ENCODE results near the gene RUVBL2.

Gene RUVBL2

GRCh38 chr19:49017666-49018351, 24.1 kb downstream of the RUVBL2 start (continued):
- TF ChIP-seq ZNF366 (tag by site-specific recombination; conservative IDR thresholded peaks at IDR 0.05) (no peak), ZNF426 (tag by site-specific recombination; IDR thresholded peaks at IDR 0.05) (no peak), ZNF629 (tag by site-specific recombination; IDR thresholded peaks at IDR 0.05) (no peak), ZNF398 (tag by site-specific recombination; IDR thresholded peaks at IDR 0.05) (no peak; the same call in 1 of the 2 replicates), MYNN (tag by site-specific recombination; IDR thresholded peaks at IDR 0.05; ENCODE audit: borderline replicate concordance) (no peak), SP7 (tag by site-specific recombination; IDR thresholded peaks at IDR 0.05) (peak; percentile 26; the same call in 1 of the 2 replicates), ZNF311 (tag by site-specific recombination; IDR thresholded peaks at IDR 0.05; ENCODE audit: borderline replicate concordance) (no peak), ZBTB7A (tag by site-specific recombination; IDR thresholded peaks at IDR 0.05; ENCODE audit: low read depth) (no peak), ZFP37 (tag by site-specific recombination; IDR thresholded peaks at IDR 0.05) (no peak), ZNF677 (tag by site-specific recombination; IDR thresholded peaks at IDR 0.05) (no peak), REPIN1 (tag by site-specific recombination; IDR thresholded peaks at IDR 0.05; ENCODE audit: low read depth) (no peak), ZNF239 (tag by site-specific recombination; IDR thresholded peaks at IDR 0.05) (no peak), ZNF544 (tag by site-specific recombination; IDR thresholded peaks at IDR 0.05) (no peak), HOXA7 (CRISPR knock-in tag; IDR thresholded peaks at IDR 0.05; ENCODE audit: borderline replicate concordance) (no peak), WT1 (tag by site-specific recombination; IDR thresholded peaks at IDR 0.05) (no peak), ZNF114 (tag by site-specific recombination; IDR thresholded peaks at IDR 0.05) (no peak), ZNF354C (tag by site-specific recombination; IDR thresholded peaks at IDR 0.05; ENCODE audit: borderline replicate concordance, low read depth) (no peak), ZNF266 (tag by site-specific recombination; IDR thresholded peaks at IDR 0.05; ENCODE audit: low read depth) (no peak), ZNF341 (tag by site-specific recombination; IDR thresholded peaks at IDR 0.05; ENCODE audit: low read depth) (no peak), ZNF777 (tag by site-specific recombination; IDR thresholded peaks at IDR 0.05; ENCODE audit: borderline replicate concordance) (no peak), PRDM1 (tag by site-specific recombination; IDR thresholded peaks at IDR 0.05) (no peak), BCL11B (tag by site-specific recombination; IDR thresholded peaks at IDR 0.05; ENCODE audit: low read depth) (0 out of 2 replicates have a peak, but pooled peaks have one; percentile 20), SCRT2 (tag by site-specific recombination; IDR thresholded peaks at IDR 0.05) (no peak), ZNF37A (tag by site-specific recombination; IDR thresholded peaks at IDR 0.05) (no peak), ZNF138 (tag by site-specific recombination; IDR thresholded peaks at IDR 0.05; ENCODE audit: borderline replicate concordance) (no peak), YY1 (tag by site-specific recombination; IDR thresholded peaks at IDR 0.05) (no peak), OSR2 (tag by site-specific recombination; IDR thresholded peaks at IDR 0.05) (no peak)
- TF ChIP-seq, protein P1, sequence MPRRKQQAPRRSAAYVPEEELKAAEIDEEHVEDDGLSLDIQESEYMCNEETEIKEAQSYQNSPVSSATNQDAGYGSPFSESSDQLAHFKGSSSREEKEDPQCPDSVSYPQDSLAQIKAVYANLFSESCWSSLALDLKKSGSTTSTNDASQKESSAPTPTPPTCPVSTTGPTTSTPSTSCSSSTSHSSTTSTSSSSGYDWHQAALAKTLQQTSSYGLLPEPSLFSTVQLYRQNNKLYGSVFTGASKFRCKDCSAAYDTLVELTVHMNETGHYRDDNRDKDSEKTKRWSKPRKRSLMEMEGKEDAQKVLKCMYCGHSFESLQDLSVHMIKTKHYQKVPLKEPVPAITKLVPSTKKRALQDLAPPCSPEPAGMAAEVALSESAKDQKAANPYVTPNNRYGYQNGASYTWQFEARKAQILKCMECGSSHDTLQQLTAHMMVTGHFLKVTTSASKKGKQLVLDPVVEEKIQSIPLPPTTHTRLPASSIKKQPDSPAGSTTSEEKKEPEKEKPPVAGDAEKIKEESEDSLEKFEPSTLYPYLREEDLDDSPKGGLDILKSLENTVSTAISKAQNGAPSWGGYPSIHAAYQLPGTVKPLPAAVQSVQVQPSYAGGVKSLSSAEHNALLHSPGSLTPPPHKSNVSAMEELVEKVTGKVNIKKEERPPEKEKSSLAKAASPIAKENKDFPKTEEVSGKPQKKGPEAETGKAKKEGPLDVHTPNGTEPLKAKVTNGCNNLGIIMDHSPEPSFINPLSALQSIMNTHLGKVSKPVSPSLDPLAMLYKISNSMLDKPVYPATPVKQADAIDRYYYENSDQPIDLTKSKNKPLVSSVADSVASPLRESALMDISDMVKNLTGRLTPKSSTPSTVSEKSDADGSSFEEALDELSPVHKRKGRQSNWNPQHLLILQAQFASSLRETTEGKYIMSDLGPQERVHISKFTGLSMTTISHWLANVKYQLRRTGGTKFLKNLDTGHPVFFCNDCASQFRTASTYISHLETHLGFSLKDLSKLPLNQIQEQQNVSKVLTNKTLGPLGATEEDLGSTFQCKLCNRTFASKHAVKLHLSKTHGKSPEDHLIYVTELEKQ (tag by site-specific recombination; IDR thresholded peaks at IDR 0.05; ENCODE audit: borderline replicate concordance), result no peak
- TF ChIP-seq, protein P2, sequence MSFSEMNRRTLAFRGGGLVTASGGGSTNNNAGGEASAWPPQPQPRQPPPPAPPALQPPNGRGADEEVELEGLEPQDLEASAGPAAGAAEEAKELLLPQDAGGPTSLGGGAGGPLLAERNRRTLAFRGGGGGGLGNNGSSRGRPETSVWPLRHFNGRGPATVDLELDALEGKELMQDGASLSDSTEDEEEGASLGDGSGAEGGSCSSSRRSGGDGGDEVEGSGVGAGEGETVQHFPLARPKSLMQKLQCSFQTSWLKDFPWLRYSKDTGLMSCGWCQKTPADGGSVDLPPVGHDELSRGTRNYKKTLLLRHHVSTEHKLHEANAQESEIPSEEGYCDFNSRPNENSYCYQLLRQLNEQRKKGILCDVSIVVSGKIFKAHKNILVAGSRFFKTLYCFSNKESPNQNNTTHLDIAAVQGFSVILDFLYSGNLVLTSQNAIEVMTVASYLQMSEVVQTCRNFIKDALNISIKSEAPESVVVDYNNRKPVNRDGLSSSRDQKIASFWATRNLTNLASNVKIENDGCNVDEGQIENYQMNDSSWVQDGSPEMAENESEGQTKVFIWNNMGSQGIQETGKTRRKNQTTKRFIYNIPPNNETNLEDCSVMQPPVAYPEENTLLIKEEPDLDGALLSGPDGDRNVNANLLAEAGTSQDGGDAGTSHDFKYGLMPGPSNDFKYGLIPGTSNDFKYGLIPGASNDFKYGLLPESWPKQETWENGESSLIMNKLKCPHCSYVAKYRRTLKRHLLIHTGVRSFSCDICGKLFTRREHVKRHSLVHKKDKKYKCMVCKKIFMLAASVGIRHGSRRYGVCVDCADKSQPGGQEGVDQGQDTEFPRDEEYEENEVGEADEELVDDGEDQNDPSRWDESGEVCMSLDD (tag by site-specific recombination; IDR thresholded peaks at IDR 0.05), result no peak
- TF ChIP-seq, protein P3, sequence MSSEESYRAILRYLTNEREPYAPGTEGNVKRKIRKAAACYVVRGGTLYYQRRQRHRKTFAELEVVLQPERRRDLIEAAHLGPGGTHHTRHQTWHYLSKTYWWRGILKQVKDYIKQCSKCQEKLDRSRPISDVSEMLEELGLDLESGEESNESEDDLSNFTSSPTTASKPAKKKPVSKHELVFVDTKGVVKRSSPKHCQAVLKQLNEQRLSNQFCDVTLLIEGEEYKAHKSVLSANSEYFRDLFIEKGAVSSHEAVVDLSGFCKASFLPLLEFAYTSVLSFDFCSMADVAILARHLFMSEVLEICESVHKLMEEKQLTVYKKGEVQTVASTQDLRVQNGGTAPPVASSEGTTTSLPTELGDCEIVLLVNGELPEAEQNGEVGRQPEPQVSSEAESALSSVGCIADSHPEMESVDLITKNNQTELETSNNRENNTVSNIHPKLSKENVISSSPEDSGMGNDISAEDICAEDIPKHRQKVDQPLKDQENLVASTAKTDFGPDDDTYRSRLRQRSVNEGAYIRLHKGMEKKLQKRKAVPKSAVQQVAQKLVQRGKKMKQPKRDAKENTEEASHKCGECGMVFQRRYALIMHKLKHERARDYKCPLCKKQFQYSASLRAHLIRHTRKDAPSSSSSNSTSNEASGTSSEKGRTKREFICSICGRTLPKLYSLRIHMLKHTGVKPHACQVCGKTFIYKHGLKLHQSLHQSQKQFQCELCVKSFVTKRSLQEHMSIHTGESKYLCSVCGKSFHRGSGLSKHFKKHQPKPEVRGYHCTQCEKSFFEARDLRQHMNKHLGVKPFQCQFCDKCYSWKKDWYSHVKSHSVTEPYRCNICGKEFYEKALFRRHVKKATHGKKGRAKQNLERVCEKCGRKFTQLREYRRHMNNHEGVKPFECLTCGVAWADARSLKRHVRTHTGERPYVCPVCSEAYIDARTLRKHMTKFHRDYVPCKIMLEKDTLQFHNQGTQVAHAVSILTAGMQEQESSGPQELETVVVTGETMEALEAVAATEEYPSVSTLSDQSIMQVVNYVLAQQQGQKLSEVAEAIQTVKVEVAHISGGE (tag by site-specific recombination; conservative IDR thresholded peaks at IDR 0.05; ENCODE audit: low read depth), result peak; percentile 45; the same call in 1 of the 2 replicates
